ENCODE results near the gene UGGT1. TPM values are rescaled to one million over a fixed set of nuclear protein-coding genes. Genes with fewer than 3 reads are reported as not detected.
A peak's percentile ranks its signal among the peaks of the same experiment; 100 is the strongest.

UGGT1 gene
- polyA plus RNA-seq, 2 donors, result 4.2 to 6.0 TPM

DNA sequence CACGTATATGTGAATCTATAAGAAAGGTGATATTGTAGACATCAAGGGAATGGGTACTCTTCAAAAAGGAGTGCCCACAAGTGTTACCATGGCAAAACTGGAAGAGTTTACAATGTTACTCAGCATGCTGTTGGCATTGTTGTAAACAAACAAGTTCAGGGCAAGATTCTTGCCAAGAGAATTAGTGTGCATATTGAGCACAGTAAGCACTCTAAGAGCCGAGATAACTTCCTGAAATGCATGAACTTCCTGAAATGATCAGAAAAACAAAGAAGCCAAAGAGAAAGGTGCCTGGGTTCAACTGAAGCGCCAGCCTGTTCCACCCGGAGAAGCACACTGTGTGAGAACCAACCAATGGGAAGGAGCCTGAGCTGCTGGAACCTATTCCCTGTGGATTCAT, 126.7 kb downstream of the UGGT1 start:
- Histone ChIP-seq H3K36me3 (ENCODE audit: control insufficient read depth in 2 of 2, insufficient read depth in 2 of 2, low read length in 1 of 2) (no peaks in the 10 kb centered on the region), H3K27me3 (ENCODE audit: control insufficient read depth in 1 of 2, insufficient read depth in 2 of 2, low read length in 2 of 2) (no peaks in the 10 kb centered on the region), H3K9me3 (ENCODE audit: control insufficient read depth in 2 of 2, insufficient read depth in 1 of 2, low read depth in 1 of 2, low read length in 1 of 2) (no peaks in the 10 kb centered on the region), H3K4me3 (ENCODE audit: low read depth in 1 of 2, low read length in 2 of 2) (no peak overlapping the region), H3K4me1 (ENCODE audit: control insufficient read depth in 2 of 2, insufficient read depth in 2 of 2, low read length in 1 of 2) (peaks cover 0 to 2% of the 10 kb centered on the region in 2 donors), H3K27ac (ENCODE audit: low read depth in 2 of 2, low read length in 1 of 2) (peak overlapping the region in 1 of 2 donors; percentile 33)
- WGBS, 2 donors, result 52 to 53% methylated on average over 4 of the region's 4 CpGs

DNA sequence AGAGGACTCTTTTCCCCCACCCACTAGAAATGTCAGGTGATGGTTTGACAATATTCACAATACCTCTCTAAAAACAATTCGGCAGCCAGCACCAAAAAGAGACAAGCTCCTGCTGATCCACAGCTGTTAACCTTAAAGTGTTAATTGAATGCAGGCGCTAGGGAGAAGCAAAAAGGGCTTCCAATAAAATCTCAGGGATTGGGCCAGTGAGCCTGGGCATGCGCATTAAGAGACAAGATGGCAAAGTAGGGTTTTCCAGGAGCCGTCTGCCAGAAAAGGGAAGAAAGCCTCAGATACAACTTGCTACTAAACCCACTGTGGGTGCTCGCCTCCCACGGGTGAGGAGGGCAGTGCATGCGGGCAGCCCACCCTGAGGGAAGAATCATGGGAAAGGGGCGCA, 128.9 kb downstream of the UGGT1 start:
- Histone ChIP-seq H3K27ac (ENCODE audit: low read depth in 2 of 2, low read length in 1 of 2) (no peak overlapping the region), H3K36me3 (ENCODE audit: control insufficient read depth in 2 of 2, insufficient read depth in 2 of 2, low read length in 1 of 2) (no peaks in the 10 kb centered on the region), H3K27me3 (ENCODE audit: control insufficient read depth in 1 of 2, insufficient read depth in 2 of 2, low read length in 2 of 2) (no peaks in the 10 kb centered on the region), H3K4me3 (ENCODE audit: low read depth in 1 of 2, low read length in 2 of 2) (no peak overlapping the region), H3K9me3 (ENCODE audit: control insufficient read depth in 2 of 2, insufficient read depth in 1 of 2, low read depth in 1 of 2, low read length in 1 of 2) (no peaks in the 10 kb centered on the region), H3K4me1 (ENCODE audit: control insufficient read depth in 2 of 2, insufficient read depth in 2 of 2, low read length in 1 of 2) (peaks cover 0 to 2% of the 10 kb centered on the region in 2 donors)
- 72 to 76% methylated on average over 8 of the region's 8 CpGs for WGBS, 2 donors

DNA sequence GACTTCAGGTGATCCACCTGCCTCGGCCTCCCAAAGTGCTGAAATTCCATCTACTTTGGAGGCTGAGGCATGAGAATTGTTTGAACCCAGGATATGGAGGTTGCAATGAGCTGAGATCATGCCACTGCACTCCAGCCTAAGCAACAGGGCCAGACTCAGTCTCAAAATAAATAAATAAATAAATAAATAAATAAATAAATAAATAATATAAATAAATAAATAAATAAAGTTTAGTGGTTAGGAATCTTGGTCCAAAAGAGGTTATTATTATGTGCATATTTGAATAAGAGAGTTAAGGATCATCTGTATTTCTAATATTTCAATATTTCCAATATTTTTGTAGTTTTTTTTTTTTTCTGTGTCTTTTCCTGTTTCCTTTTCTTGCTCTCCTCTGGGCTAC, 136.9 kb downstream of the UGGT1 start:
- H3K27ac ChIP-seq (ENCODE audit: low read depth in 2 of 2, low read length in 1 of 2), result no peak overlapping the region
- 91 to 100% methylated on average over 1 of the region's 1 CpG for whole genome bisulfite sequencing, 2 donors
- H3K4me3 ChIP-seq (ENCODE audit: low read depth in 1 of 2, low read length in 2 of 2), result no peak overlapping the region
- H3K9me3 ChIP-seq (ENCODE audit: control insufficient read depth in 2 of 2, insufficient read depth in 1 of 2, low read depth in 1 of 2, low read length in 1 of 2), result no peaks in the 10 kb centered on the region
- H3K4me1 ChIP-seq (ENCODE audit: control insufficient read depth in 2 of 2, insufficient read depth in 2 of 2, low read length in 1 of 2), result no peaks in the 10 kb centered on the region
- H3K36me3 ChIP-seq (ENCODE audit: control insufficient read depth in 2 of 2, insufficient read depth in 2 of 2, low read length in 1 of 2), result no peaks in the 10 kb centered on the region
- H3K27me3 ChIP-seq (ENCODE audit: control insufficient read depth in 1 of 2, insufficient read depth in 2 of 2, low read length in 2 of 2), result no peaks in the 10 kb centered on the region

DNA sequence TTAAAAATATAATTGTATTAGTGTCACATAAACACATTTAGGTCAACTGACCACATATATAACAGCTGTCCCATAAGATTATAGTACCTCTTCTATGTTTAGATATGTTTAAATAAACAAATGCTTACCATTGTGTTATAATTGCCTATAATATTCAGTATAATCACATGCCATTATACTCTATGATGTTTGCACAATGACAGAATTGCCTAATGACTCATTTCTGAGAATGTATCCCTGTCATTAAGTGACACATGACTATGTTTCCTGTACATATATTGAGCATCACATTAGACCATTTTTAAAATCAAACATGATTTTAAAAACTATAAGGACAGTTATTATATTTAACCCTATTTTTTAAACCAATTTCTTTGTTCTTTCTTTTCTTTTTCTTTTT, 137.9 kb downstream of the UGGT1 start:
- Histone ChIP-seq H3K36me3 (ENCODE audit: control insufficient read depth in 2 of 2, insufficient read depth in 2 of 2, low read length in 1 of 2) (no peaks in the 10 kb centered on the region), H3K27me3 (ENCODE audit: control insufficient read depth in 1 of 2, insufficient read depth in 2 of 2, low read length in 2 of 2) (no peaks in the 10 kb centered on the region), H3K4me3 (ENCODE audit: low read depth in 1 of 2, low read length in 2 of 2) (no peak overlapping the region), H3K27ac (ENCODE audit: low read depth in 2 of 2, low read length in 1 of 2) (no peak overlapping the region), H3K9me3 (ENCODE audit: control insufficient read depth in 2 of 2, insufficient read depth in 1 of 2, low read depth in 1 of 2, low read length in 1 of 2) (no peaks in the 10 kb centered on the region), H3K4me1 (ENCODE audit: control insufficient read depth in 2 of 2, insufficient read depth in 2 of 2, low read length in 1 of 2) (no peaks in the 10 kb centered on the region)

DNA sequence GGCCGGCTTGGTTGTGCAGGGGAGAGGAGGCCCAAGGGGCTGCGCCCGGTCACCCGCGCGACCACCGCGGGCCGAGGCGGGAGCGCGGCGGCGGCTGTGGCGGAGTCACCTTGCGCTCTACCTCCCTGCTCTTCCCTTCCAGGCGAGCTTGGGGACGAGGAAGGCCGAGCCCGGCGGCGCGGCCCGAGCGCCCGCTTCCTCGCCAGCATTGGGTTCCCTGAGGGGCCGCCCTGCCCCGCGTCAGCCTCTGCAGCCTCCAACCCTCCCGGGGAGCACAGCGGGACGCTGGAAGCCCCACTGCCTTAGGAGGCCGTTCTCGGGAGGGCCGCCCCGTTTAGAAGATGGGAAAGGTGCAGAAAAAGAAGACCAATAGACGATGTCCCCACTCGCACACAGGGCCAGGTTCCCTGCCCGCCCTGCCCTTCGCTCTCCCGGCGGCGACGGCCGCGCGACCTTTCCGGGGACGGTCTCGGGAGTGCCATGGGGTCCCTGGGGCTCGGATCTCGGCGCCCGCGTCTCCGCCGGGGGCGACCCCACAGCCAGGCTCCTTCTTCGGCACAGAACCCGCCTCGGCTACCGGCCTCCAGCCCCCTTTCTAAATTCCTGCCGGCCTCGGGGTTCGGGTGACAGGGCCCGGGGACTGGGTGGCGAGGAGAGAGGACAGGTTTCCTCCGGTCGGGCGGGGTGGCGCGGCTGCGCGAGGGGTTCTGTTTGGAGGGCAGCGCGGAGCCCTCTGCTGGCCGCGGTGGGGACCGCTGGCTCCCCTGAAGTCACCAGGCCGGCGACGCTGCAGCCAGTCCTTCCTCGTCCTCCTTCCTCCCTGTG, 142.2 kb downstream of the UGGT1 start:
- peak overlapping the region; percentile 49 to 72 for H3K27ac ChIP-seq (ENCODE audit: low read depth in 2 of 2, low read length in 1 of 2)

DNA sequence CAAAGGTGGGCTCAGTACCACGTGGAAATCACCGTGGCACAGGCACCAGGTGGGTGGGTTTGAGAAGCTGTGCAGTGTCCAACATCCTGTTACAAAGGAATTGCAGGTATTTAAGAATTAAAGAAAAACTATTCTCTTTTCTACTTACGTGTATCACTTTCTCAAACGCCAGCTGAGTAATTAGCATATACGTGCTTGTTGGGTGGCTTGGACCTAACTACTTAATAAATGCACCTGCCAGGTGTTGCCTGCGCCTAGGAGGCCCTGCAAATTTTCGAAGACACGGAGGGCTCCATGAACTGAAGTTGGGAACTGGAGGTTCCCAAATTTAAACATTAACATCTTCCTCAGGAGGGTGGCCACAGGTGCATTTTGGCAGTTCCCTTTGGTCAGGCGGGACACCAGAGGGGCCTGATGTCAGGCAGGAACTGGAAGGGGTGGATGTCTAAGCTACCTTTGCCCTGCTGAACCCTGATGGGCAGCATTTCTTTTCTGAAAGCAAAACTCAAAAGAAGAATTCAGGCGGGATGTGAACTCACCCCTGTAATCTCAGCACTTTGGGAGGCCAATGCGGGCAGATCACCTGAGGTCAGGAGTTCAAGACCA, 142.9 kb downstream of the UGGT1 start:
- Histone ChIP-seq H3K36me3 (ENCODE audit: control insufficient read depth in 2 of 2, insufficient read depth in 2 of 2, low read length in 1 of 2) (no peaks in the 10 kb centered on the region), H3K4me3 (ENCODE audit: low read depth in 1 of 2, low read length in 2 of 2) (peak overlapping the region in 1 of 2 donors; percentile 65), H3K4me1 (ENCODE audit: control insufficient read depth in 2 of 2, insufficient read depth in 2 of 2, low read length in 1 of 2) (no peaks in the 10 kb centered on the region), H3K27ac (ENCODE audit: low read depth in 2 of 2, low read length in 1 of 2) (no peak overlapping the region), H3K9me3 (ENCODE audit: control insufficient read depth in 2 of 2, insufficient read depth in 1 of 2, low read depth in 1 of 2, low read length in 1 of 2) (no peaks in the 10 kb centered on the region), H3K27me3 (ENCODE audit: control insufficient read depth in 1 of 2, insufficient read depth in 2 of 2, low read length in 2 of 2) (no peaks in the 10 kb centered on the region)
- WGBS, 2 donors, result 40 to 41% methylated on average over 11 of the region's 11 CpGs

More for the DNA sequence above, 142.2 kb downstream of the UGGT1 start:
- H3K4me1 ChIP-seq (ENCODE audit: control insufficient read depth in 2 of 2, insufficient read depth in 2 of 2, low read length in 1 of 2), result no peaks in the 10 kb centered on the region
- no peaks in the 10 kb centered on the region for H3K36me3 ChIP-seq (ENCODE audit: control insufficient read depth in 2 of 2, insufficient read depth in 2 of 2, low read length in 1 of 2)
- no peaks in the 10 kb centered on the region for H3K27me3 ChIP-seq (ENCODE audit: control insufficient read depth in 1 of 2, insufficient read depth in 2 of 2, low read length in 2 of 2)
- no peaks in the 10 kb centered on the region for H3K9me3 ChIP-seq (ENCODE audit: control insufficient read depth in 2 of 2, insufficient read depth in 1 of 2, low read depth in 1 of 2, low read length in 1 of 2)
- 0 to 1% methylated on average over 67 to 84 of the region's 84 CpGs for WGBS, 2 donors
- peak overlapping the region; percentile 65 to 73 for H3K4me3 ChIP-seq (ENCODE audit: low read depth in 1 of 2, low read length in 2 of 2)

DNA sequence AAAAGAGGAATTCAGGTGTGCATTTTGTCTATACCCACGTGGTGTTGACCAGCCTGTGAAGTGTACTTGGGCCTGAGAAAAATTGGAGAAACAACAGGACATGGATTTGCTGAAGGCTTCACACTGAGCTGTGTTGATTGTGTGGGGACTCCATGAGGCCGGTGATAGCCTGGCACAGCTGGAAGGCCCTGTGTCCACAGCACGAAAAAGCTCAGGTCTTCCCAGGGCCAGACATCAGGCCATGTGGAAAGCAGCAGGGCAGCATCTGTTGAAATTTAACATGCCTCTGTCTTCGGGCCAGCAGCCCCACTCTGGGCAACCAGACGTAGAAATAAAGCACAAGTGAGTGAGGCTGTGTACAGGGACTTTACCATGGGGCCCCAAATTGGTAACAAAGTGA, 143.6 kb downstream of the UGGT1 start:
- H3K36me3 ChIP-seq (ENCODE audit: control insufficient read depth in 2 of 2, insufficient read depth in 2 of 2, low read length in 1 of 2), result no peaks in the 10 kb centered on the region
- no peaks in the 10 kb centered on the region for H3K4me1 ChIP-seq (ENCODE audit: control insufficient read depth in 2 of 2, insufficient read depth in 2 of 2, low read length in 1 of 2)
- 89 to 90% methylated on average over 5 of the region's 5 CpGs for WGBS, 2 donors
- H3K27ac ChIP-seq (ENCODE audit: low read depth in 2 of 2, low read length in 1 of 2), result no peak overlapping the region
- H3K4me3 ChIP-seq (ENCODE audit: low read depth in 1 of 2, low read length in 2 of 2), result no peak overlapping the region
- no peaks in the 10 kb centered on the region for H3K27me3 ChIP-seq (ENCODE audit: control insufficient read depth in 1 of 2, insufficient read depth in 2 of 2, low read length in 2 of 2)
- no peaks in the 10 kb centered on the region for H3K9me3 ChIP-seq (ENCODE audit: control insufficient read depth in 2 of 2, insufficient read depth in 1 of 2, low read depth in 1 of 2, low read length in 1 of 2)

DNA sequence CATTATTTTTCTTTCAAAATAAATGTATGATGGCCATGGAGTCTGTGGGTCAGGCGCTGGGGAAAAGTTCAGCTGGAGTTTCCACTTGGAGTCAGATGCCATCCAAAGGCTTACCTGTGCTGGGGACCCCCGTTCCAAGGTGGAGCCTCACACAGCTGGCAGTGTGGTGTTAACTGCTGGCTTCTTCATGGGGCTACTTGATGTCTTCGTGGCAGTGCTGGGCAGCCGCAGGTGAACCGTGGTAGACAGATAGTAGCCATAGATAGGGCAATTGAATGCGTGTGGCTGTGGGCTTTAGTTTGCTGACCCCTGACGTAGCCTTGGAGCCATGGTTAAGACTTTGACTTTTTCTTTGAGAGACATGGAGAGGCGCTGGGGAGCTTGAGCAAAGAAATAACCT, 144.6 kb downstream of the UGGT1 start:
- no peaks in the 10 kb centered on the region for H3K27me3 ChIP-seq (ENCODE audit: control insufficient read depth in 1 of 2, insufficient read depth in 2 of 2, low read length in 2 of 2)
- H3K4me3 ChIP-seq (ENCODE audit: low read depth in 1 of 2, low read length in 2 of 2), result no peak overlapping the region
- H3K27ac ChIP-seq (ENCODE audit: low read depth in 2 of 2, low read length in 1 of 2), result no peak overlapping the region
- H3K4me1 ChIP-seq (ENCODE audit: control insufficient read depth in 2 of 2, insufficient read depth in 2 of 2, low read length in 1 of 2), result no peaks in the 10 kb centered on the region
- no peaks in the 10 kb centered on the region for H3K36me3 ChIP-seq (ENCODE audit: control insufficient read depth in 2 of 2, insufficient read depth in 2 of 2, low read length in 1 of 2)
- WGBS, 2 donors, result 91 to 95% methylated on average over 8 of the region's 8 CpGs
- H3K9me3 ChIP-seq (ENCODE audit: control insufficient read depth in 2 of 2, insufficient read depth in 1 of 2, low read depth in 1 of 2, low read length in 1 of 2), result no peaks in the 10 kb centered on the region

DNA sequence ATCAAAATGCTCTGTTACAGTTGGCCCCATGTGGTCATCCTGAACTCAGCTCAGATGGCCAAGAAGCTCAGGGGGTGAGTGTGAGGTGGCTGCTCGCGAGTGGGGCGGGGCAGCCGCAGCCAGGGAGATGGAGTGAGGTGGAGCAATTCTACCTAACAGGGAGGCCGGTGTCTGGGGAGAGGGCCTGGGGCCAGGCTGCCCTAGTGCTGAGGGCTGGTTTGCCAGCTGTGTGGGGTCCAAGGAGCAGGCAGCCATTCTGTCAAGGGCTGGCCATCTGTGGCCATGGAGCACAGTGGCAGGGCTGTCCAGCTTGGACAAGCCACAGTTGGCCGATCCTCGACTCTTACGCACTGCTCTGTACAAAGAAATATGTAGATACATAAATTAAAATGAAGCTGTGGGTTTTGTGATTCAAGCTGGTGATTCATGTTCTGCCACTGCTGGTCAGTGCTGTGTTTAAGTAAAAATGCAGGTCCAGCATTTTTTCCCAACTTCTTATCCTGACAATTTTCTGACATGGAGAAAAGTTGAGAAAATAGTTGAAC, 145.6 kb downstream of the UGGT1 start:
- Histone ChIP-seq H3K4me3 (ENCODE audit: low read depth in 1 of 2, low read length in 2 of 2) (no peak overlapping the region), H3K9me3 (ENCODE audit: control insufficient read depth in 2 of 2, insufficient read depth in 1 of 2, low read depth in 1 of 2, low read length in 1 of 2) (no peaks in the 10 kb centered on the region), H3K27me3 (ENCODE audit: control insufficient read depth in 1 of 2, insufficient read depth in 2 of 2, low read length in 2 of 2) (no peaks in the 10 kb centered on the region), H3K36me3 (ENCODE audit: control insufficient read depth in 2 of 2, insufficient read depth in 2 of 2, low read length in 1 of 2) (no peaks in the 10 kb centered on the region), H3K27ac (ENCODE audit: low read depth in 2 of 2, low read length in 1 of 2) (no peak overlapping the region), H3K4me1 (ENCODE audit: control insufficient read depth in 2 of 2, insufficient read depth in 2 of 2, low read length in 1 of 2) (no peaks in the 10 kb centered on the region)
- WGBS, 2 donors, result 86 to 93% methylated on average over 8 of the region's 8 CpGs
